HG03060 (cell line): ENCODE data around the gene DNAJB6.

Source experiments
- ATAC-seq: cut with Tn5 transposase; IDR thresholded peaks from one replicate; pipeline ENCODE4 v1.9.1; 2021; ENCODE audit warnings: low read depth, moderate number of reproducible peaks; ENCODE audit not compliant: unreplicated experiment

The DNAJB6 gene

GRCh38 chr7:157462419-157462771 is 125.6 kb downstream of the DNAJB6 start:
- ATAC-seq = no peak

- no peak for ATAC-seq
These were observed 126.0 kb downstream of the DNAJB6 start for GRCh38 chr7:157462840-157463239.

- no peak for ATAC-seq
These were observed 126.4 kb downstream of the DNAJB6 start for GRCh38 chr7:157463245-157463644.

- ATAC-seq = no peak
These were observed 127.5 kb downstream of the DNAJB6 start for GRCh38 chr7:157464111-157464970.

GRCh38 chr7:157464971-157465886 is 128.4 kb downstream of the DNAJB6 start:
- no peak for ATAC-seq

- ATAC-seq = no peak
These were observed 129.4 kb downstream of the DNAJB6 start for GRCh38 chr7:157465891-157466866.

- ATAC-seq = no peak
These were observed 130.1 kb downstream of the DNAJB6 start for GRCh38 chr7:157466867-157467261.
